GM12878 (cell line): Measurements from ENCODE around the gene FJX1. TPM values are rescaled to one million over a fixed set of nuclear protein-coding genes. Genes with fewer than 3 reads are reported as not detected.

Experiments
- BCLAF1 ChIP-seq: fragments of 450-650 bp; IDR thresholded peaks from 2 replicates; pipeline ENCODE4 v1.6.1; 2017; ENCODE audit warnings: antibody characterized with exemption, mild to moderate bottlenecking, moderate library complexity
- CBFB ChIP-seq: IDR thresholded peaks from 2 replicates; pipeline ENCODE4 v1.6.1; 2016; ENCODE audit warnings: antibody characterized with exemption, low read depth
- CBX3 ChIP-seq: fragments of 200-600 bp; sonication (generic); IDR thresholded peaks from 2 replicates; pipeline ENCODE4 v1.6.1; 2016; ENCODE audit warnings: low read depth, borderline replicate concordance
- E2F8 ChIP-seq: fragments of 450-650 bp; IDR thresholded peaks from 2 replicates; pipeline ENCODE4 v1.6.1; 2018; ENCODE audit warnings: mild to moderate bottlenecking, low read depth, moderate library complexity; ENCODE audit not compliant: partially characterized antibody
- HDAC2 ChIP-seq: fragments of 200-600 bp; sonication (generic); IDR thresholded peaks from 2 replicates; pipeline ENCODE4 v1.6.1; 2017
- PML ChIP-seq: IDR thresholded peaks from 2 replicates; pipeline ENCODE4 v1.6.1; 2012; ENCODE audit warnings: low read length, inconsistent platforms
- RELA ChIP-seq: fragments of 450-650 bp; IDR thresholded peaks from 2 replicates; pipeline ENCODE4 v1.8.0; 2014; ENCODE audit warnings: borderline replicate concordance; ENCODE audit not compliant: partially characterized antibody
- RELB ChIP-seq: fragments of 450-650 bp; IDR thresholded peaks from 2 replicates; pipeline ENCODE4 v1.6.1; 2017; ENCODE audit warnings: low read depth, mild to moderate bottlenecking, moderate library complexity
- polyA plus RNA-seq, 11 experiments: library from polyadenylated mRNA; depleted of rRNA in 4 of 11; unstranded in 6 of 11; stranded (reverse) in 5 of 11; fragments of >200 nt; fragmentation: Nextera tagmentation in 4 of 11; fragmentation: Illumina TruSeq in 1 of 11; extraction: Ambion mirVana in 4 of 11; extraction: Trizol in 1 of 11; gene quantifications; 1 replicate in 1 of 11; 2 replicates in 10 of 11; pipeline versions ENCODE4 v1.2.1 to v1.2.3, GENCODE V29; 2011 to 2016; ENCODE audit warnings: inconsistent platforms in 2 of 11, missing spikeins in 2 of 11, low read depth in 1 of 11
- total RNA-seq, 4 experiments: library from RNA; depleted of rRNA in 3 of 4; stranded (reverse); fragments of >200 nt in 3 of 4; fragmentation: Illumina TruSeq in 1 of 4; extraction: Trizol in 1 of 4; gene quantifications; 2 replicates each; pipeline versions ENCODE4 v1.2.1 to v1.2.3, GENCODE V29; 2013 to 2021

FJX1 gene
- total and polyA plus RNA-seq, 10 of the 15 experiments (the other 5 are each of a cell fraction or from before 2014, with no cell fraction given): 1.7 to 26.1 (median 10.0) TPM

GRCh38 chr11:35647421-35648093, 29.3 kb downstream of the FJX1 start (continued):
- TF ChIP-seq RELB (no peak), E2F8 (no peak), PML (no peak), CBX3 (no peak), CBFB (no peak), RELA (no peak), HDAC2 (no peak), BCLAF1 (no peak)
